ENCODE measurements around the gene CPA5. TPM values are rescaled to one million over a fixed set of nuclear protein-coding genes. Genes with fewer than 3 reads are reported as not detected.

CPA5 gene
- total and polyA plus RNA-seq, 2 donors (not counting 3 experiments of a cell fraction or from before 2014, with no cell fraction given) = not detected

- DNase-seq (ENCODE audit: low read depth, low spot score) = no peak
- no peak for FAIRE-seq
- ChIA-PET POLR2A (no interaction called here), CTCF (interaction anchor here (1.4 kb wide), 1 partner anchor 8 kb away, joined by 4 read pairs; no protein-coding TSS in a partner anchor)
- Histone ChIP-seq H3K4me2 (ENCODE audit: insufficient read depth, low read length) (no peak overlapping the region), H2AFZ (ENCODE audit: low read depth, low read length) (no peak overlapping the region), H3K27ac (ENCODE audit: insufficient read depth, low read depth, low read length) (no peak overlapping the region), H3K36me3 (ENCODE audit: control insufficient read depth in 2 of 2, extremely low read depth in 1 of 2, insufficient read depth in 2 of 2, low read length in 2 of 2) (no peaks in the 10 kb centered on the region), H3K4me3 (replicated peaks in 1 of 3; ENCODE audit: insufficient read depth in 1 of 3, low read depth in 1 of 3, low read length in 3 of 3) (no peak overlapping the region), H3K9me3 (replicated peaks; ENCODE audit: control insufficient read depth, insufficient read depth, low read length) (no peaks in the 10 kb centered on the region), H3K9me1 (replicated peaks; ENCODE audit: control insufficient read depth, extremely low read depth, insufficient read depth, low read length) (no peaks in the 10 kb centered on the region), H3K4me1 (ENCODE audit: control insufficient read depth, extremely low read depth, insufficient read depth, low read length) (no peaks in the 10 kb centered on the region), H3K27me3 (ENCODE audit: control insufficient read depth in 2 of 2, insufficient read depth in 2 of 2, low read length in 2 of 2) (peaks cover 0 to 3% of the 10 kb centered on the region in 2 experiments), H3K79me2 (ENCODE audit: control insufficient read depth, insufficient read depth, low read length) (no peaks in the 10 kb centered on the region), H4K20me1 (replicated peaks; ENCODE audit: control insufficient read depth, extremely low read depth, insufficient read depth, low read length) (no peaks in the 10 kb centered on the region), H3K9ac (replicated peaks; ENCODE audit: extremely low read depth, insufficient read depth, low read length) (no peak overlapping the region)
- no TSS peak for BruUV-seq (replicated peaks)
- dilution Hi-C loops (cut with MboI; ENCODE audit: extremely low pct_ligation_motif_present, low sequenced_read_pairs) = no loop called here
- intact Hi-C loops (cut with micrococcal nuclease) = no loop called here
- TF ChIP-seq POLR2A (IDR thresholded peaks at IDR 0.05; ENCODE audit: low read depth, low read length) (no peak), POLR2AphosphoS5 (IDR thresholded peaks at IDR 0.05; ENCODE audit: insufficient read depth, low read depth, low read length) (no peak), JUN (IDR thresholded peaks at IDR 0.05; ENCODE audit: borderline replicate concordance, insufficient read depth, insufficient read length, low read depth) (no peak), MAX (IDR thresholded peaks at IDR 0.05; ENCODE audit: insufficient read depth, insufficient read length) (no peak), GATA2 (IDR thresholded peaks at IDR 0.05; ENCODE audit: insufficient read depth, insufficient read length, low read depth, low read length) (no peak), CTCF (IDR thresholded peaks at IDR 0.05; ENCODE audit: extremely low read depth in 1 of 2, insufficient read depth in 1 of 2, low read depth in 1 of 2, low read length in 2 of 2) (no peak), EZH2 (IDR thresholded peaks at IDR 0.05; ENCODE audit: borderline replicate concordance, low read depth, low read length, severe bottlenecking) (no peak), MYC (IDR thresholded peaks at IDR 0.05; ENCODE audit: low read depth, low read length) (no peak), FOS (IDR thresholded peaks at IDR 0.05; ENCODE audit: borderline replicate concordance, insufficient read depth, low read length) (no peak)
These were observed 39.7 kb upstream of the CPA5 start for GRCh38 chr7:130304878-130305277.
